GM04503 (cell line): ENCODE data around the gene MPEG1.

Experiments
- DNase-seq: peaks from one replicate; pipeline ENCODE4 v3.0.0-alpha.2; 2012; ENCODE audit warnings: low read depth

Gene MPEG1

GRCh38 chr11:59187035-59187434 lies 25.7 kb downstream of the MPEG1 start:
- DNase-seq = no peak

- DNase-seq = no peak
Measured at GRCh38 chr11:59186130-59186594, 26.6 kb downstream of the MPEG1 start.

- no peak for DNase-seq
Measured at GRCh38 chr11:59185386-59185945, 27.3 kb downstream of the MPEG1 start.

GRCh38 chr11:59184691-59185339 lies 27.9 kb downstream of the MPEG1 start:
- DNase-seq = no peak

- DNase-seq = no peak
Measured at GRCh38 chr11:59183771-59184170, 29.0 kb downstream of the MPEG1 start.

GRCh38 chr11:59182457-59183151 lies 30.1 kb downstream of the MPEG1 start:
- DNase-seq = no peak

- DNase-seq = no peak
Measured at GRCh38 chr11:59181746-59182456, 30.8 kb downstream of the MPEG1 start.

GRCh38 chr11:59180907-59181306 lies 31.8 kb downstream of the MPEG1 start:
- DNase-seq = no peak

GRCh38 chr11:59180168-59180776 lies 32.5 kb downstream of the MPEG1 start:
- no peak for DNase-seq

GRCh38 chr11:59179121-59179520 lies 33.6 kb downstream of the MPEG1 start:
- no peak for DNase-seq

- DNase-seq = no peak
Measured at GRCh38 chr11:59178402-59178801, 34.3 kb downstream of the MPEG1 start.

GRCh38 chr11:59176330-59176729 lies 36.4 kb downstream of the MPEG1 start:
- no peak for DNase-seq

- DNase-seq = no peak
Measured at GRCh38 chr11:59175091-59175501, 37.6 kb downstream of the MPEG1 start.

GRCh38 chr11:59174664-59175033 lies 38.1 kb downstream of the MPEG1 start:
- DNase-seq = no peak

GRCh38 chr11:59173964-59174663 lies 38.6 kb downstream of the MPEG1 start:
- no peak for DNase-seq

- DNase-seq = no peak
Measured at GRCh38 chr11:59173080-59173963, 39.4 kb downstream of the MPEG1 start.

- DNase-seq = no peak
Measured at GRCh38 chr11:59172345-59173079, 40.2 kb downstream of the MPEG1 start.

- DNase-seq = no peak
Measured at GRCh38 chr11:59171508-59172322, 41.0 kb downstream of the MPEG1 start, which contains the start of gene DTX4. DTX4 (plus strand) TSS chr11:59172132; CDS start chr11:59172596, 464 bp downstream.

- no peak for DNase-seq
Measured at GRCh38 chr11:59164028-59164427, 48.7 kb downstream of the MPEG1 start.
